Endodermal cell (in vitro differentiated cells): ENCODE measurements around the gene MTREX. TPM values are rescaled to one million over a fixed set of nuclear protein-coding genes. Genes with fewer than 3 reads are reported as not detected.

Experiments
- DNase-seq: peaks from one replicate; pipeline ENCODE4 v3.0.0-alpha.2; 2017
- H3K27ac ChIP-seq: 2 replicates; pipeline ENCODE4 v1.5.1; 2013; ENCODE audit warnings: mild to moderate bottlenecking, low read depth, low read length, moderate library complexity
- H3K27me3 ChIP-seq: 2 replicates; pipeline ENCODE4 v1.6.1; 2013; ENCODE audit warnings: mild to moderate bottlenecking, low read length, moderate library complexity; ENCODE audit not compliant: insufficient read depth, control insufficient read depth, poor library complexity, severe bottlenecking
- H3K36me3 ChIP-seq: 2 replicates; pipeline ENCODE4 v1.7.0; 2013; ENCODE audit warnings: mild to moderate bottlenecking, low read length, moderate library complexity; ENCODE audit not compliant: control insufficient read depth, insufficient read depth
- H3K4me1 ChIP-seq: one replicate; pipeline ENCODE4 v1.7.0; 2013; ENCODE audit warnings: low read length; ENCODE audit not compliant: control insufficient read depth, insufficient read depth
- H3K4me3 ChIP-seq: 2 replicates; pipeline ENCODE4 v1.5.1; 2013; ENCODE audit warnings: mild to moderate bottlenecking, low read length, moderate library complexity
- H3K9ac ChIP-seq: 2 replicates; pipeline ENCODE4 v1.6.1; 2013; ENCODE audit warnings: mild to moderate bottlenecking, low read length, moderate library complexity; ENCODE audit not compliant: poor library complexity, severe bottlenecking; ENCODE audit errors: extremely low read depth
- H3K9me3 ChIP-seq: 2 replicates; pipeline ENCODE4 v1.6.1; 2013; ENCODE audit warnings: mild to moderate bottlenecking, low read length, moderate library complexity; ENCODE audit not compliant: control insufficient read depth
- H3K27ac Mint-ChIP-seq: 2 replicates; pipeline ENCODE4 v1.8.0; 2020; ENCODE audit warnings: mixed read lengths
- H3K27me3 Mint-ChIP-seq: 2 replicates; pipeline ENCODE4 v1.8.0; 2021; ENCODE audit warnings: mild to moderate bottlenecking, mixed read lengths; ENCODE audit not compliant: insufficient read depth
- H3K36me3 Mint-ChIP-seq: 2 replicates; pipeline ENCODE4 v1.8.0; 2020; ENCODE audit warnings: low read depth, mixed read lengths
- H3K4me1 Mint-ChIP-seq: 2 replicates; pipeline ENCODE4 v1.8.0; 2020; ENCODE audit warnings: mixed read lengths
- H3K4me3 Mint-ChIP-seq: 2 replicates; pipeline ENCODE4 v1.8.0; 2020; ENCODE audit warnings: mild to moderate bottlenecking, moderate library complexity, mixed read lengths
- H3K9me3 Mint-ChIP-seq: 2 replicates; pipeline ENCODE4 v1.8.0; 2020; ENCODE audit warnings: mild to moderate bottlenecking, mixed read lengths
- WGBS, 2 experiments: methylation state at CpG; one replicate each; pipeline versions ENCODE4 v1.1.5 to v1.1.7; 2013; ENCODE audit warnings: missing lambda C conversion rate in 2 of 2, mixed read lengths in 1 of 2; ENCODE audit not compliant: insufficient coverage in 1 of 2, insufficient read length in 1 of 2; 5-methylcytosine and 5-hydroxymethylcytosine counted together
- long read RNA-seq, 4 experiments: library from polyadenylated mRNA in 2 of 4; library from RNA in 1 of 4; library from capped mRNA in 1 of 4; stranded (forward) in 3 of 4; unstranded in 1 of 4; transcript quantifications; one replicate each; pipeline ENCODE4 v2.0.0, GENCODE V29; 2020 to 2021; ENCODE audit warnings: inconsistent platforms in 1 of 4
- polyA plus RNA-seq, 2 experiments: library from polyadenylated mRNA; stranded (reverse); fragments of 50-300 nt; gene quantifications; one replicate each; pipeline ENCODE4 v1.2.3, GENCODE V29; 2013
- total RNA-seq, 2 donors: library from RNA; stranded (reverse); fragmentation: NEBNext Ultra II Directional in 1 of 2; extraction: Animal tissue kit (Norgen Biotek cat#: 25700) in 1 of 2; gene quantifications; 2 replicates in 1 of 2; 3 replicates in 1 of 2; pipeline ENCODE4 v1.2.1, GENCODE V29; 2021
- TF ChIP-seq, protein P1 (sequence below): fragments of 200-600 bp; sonication (generic); conservative IDR thresholded peaks from 2 replicates; pipeline ENCODE4 v1.5.0; 2021; ENCODE audit warnings: antibody characterized with exemption, mild to moderate bottlenecking

MTREX gene
- 100 to 1,000 TPM in 1 of 2 donors, 10 to 100 TPM in 1; 91.0 to 106 TPM for total RNA-seq
- polyA plus RNA-seq (2013, experiment 1 of 2): 68.1 TPM
- 55.4 TPM for polyA plus RNA-seq (2013, experiment 2 of 2)
- long read RNA-seq, experiment 1, full-length matches to known transcripts: 5 of 34 reads
- long read RNA-seq, experiment 1, partial matches to known transcripts: 20 of 34 reads
- long read RNA-seq, experiment 1, other reads (novel, unspliced or antisense): 9 of 34 reads
- long read RNA-seq, experiment 2, full-length matches to known transcripts: 113 of 140 reads
- long read RNA-seq, experiment 2, partial matches to known transcripts: 15 of 140 reads
- long read RNA-seq, experiment 2, other reads (novel, unspliced or antisense): 12 of 140 reads
- long read RNA-seq, experiment 3, full-length matches to known transcripts: 298 of 356 reads
- long read RNA-seq, experiment 3, partial matches to known transcripts: 28 of 356 reads
- long read RNA-seq, experiment 3, other reads (novel, unspliced or antisense): 30 of 356 reads
- long read RNA-seq, experiment 4, full-length matches to known transcripts: 24 of 53 reads
- long read RNA-seq, experiment 4, partial matches to known transcripts: 23 of 53 reads
- long read RNA-seq, experiment 4, other reads (novel, unspliced or antisense): 6 of 53 reads

DNA sequence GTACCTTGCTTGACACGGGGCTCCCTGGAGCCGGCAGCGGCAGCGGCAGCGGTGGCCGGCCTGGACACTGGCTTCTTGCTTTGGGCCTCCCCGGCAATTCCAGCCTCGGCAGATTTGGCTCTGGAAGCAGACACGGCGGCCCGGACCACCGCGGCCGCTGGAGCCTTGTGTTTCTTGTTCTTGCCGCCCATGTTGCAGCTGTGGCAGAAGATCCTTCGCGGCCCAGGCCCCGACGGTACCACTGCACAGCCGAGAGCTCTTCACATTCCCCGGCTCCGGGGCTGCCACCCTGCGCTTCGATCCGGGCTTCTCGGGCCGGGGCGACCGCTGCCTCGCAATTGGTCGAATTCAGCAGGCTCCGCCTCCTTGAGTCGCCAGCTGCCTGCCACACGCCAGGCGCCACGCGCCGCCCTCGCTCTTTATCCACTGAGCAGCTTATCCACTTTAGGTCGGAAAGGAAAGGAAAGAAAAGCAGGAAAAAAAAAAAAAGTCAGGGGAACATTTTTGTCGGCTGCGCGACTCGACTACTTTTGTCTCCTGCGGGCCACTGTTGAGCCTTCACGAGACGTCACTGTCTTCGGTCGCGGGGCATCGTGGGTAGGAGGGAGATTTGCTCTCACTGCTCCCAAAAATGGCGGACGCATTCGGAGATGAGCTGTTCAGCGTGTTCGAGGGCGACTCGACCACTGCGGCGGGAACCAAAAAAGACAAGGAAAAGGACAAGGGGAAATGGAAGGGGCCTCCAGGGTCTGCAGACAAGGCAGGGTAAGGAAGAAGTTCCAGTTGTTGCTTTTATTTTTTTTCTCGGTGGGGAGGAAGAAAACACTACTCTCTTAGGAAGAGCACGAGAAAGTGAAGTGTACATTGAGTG, at the start of gene MTREX, which contains the start of gene DHX29:
Gene MTREX, plus strand, starts transcription at position 607 of the 871 bp plus-strand sequence. Its CDS starts 25 bp downstream, at position 632.
Gene DHX29, minus strand, starts transcription at position 312 of the 871 bp plus-strand sequence. Its CDS starts 121 bp downstream, at position 191.
- H3K36me3 ChIP-seq: peaks cover 30% of the 10 kb centered on the region
- no peaks in the 10 kb centered on the region for H3K4me1 ChIP-seq
- Mint-ChIP-seq H3K4me1 (no peaks in the 10 kb centered on the region), H3K27ac (no peak within 1 kb of the TSS), H3K27me3 (no peaks in the 10 kb centered on the region), H3K4me3 (no peak within 1 kb of the TSS), H3K9me3 (peaks cover 5% of the 10 kb centered on the region), H3K36me3 (peaks cover 20% of the 10 kb centered on the region)
- H3K27ac ChIP-seq: peak within 1 kb of the TSS; percentile 98
- peak within 1 kb of the TSS; percentile 94 for H3K4me3 ChIP-seq
- peak; percentile 97 for DNase-seq
- H3K9ac ChIP-seq: peak within 1 kb of the TSS; percentile 97
- H3K27me3 ChIP-seq: no peaks in the 10 kb centered on the region
- 0% methylated on average over 24 to 62 of the region's 62 CpGs for WGBS, 2 experiments
- peaks cover 24% of the 10 kb centered on the region for H3K9me3 ChIP-seq
- TF ChIP-seq, protein P1, sequence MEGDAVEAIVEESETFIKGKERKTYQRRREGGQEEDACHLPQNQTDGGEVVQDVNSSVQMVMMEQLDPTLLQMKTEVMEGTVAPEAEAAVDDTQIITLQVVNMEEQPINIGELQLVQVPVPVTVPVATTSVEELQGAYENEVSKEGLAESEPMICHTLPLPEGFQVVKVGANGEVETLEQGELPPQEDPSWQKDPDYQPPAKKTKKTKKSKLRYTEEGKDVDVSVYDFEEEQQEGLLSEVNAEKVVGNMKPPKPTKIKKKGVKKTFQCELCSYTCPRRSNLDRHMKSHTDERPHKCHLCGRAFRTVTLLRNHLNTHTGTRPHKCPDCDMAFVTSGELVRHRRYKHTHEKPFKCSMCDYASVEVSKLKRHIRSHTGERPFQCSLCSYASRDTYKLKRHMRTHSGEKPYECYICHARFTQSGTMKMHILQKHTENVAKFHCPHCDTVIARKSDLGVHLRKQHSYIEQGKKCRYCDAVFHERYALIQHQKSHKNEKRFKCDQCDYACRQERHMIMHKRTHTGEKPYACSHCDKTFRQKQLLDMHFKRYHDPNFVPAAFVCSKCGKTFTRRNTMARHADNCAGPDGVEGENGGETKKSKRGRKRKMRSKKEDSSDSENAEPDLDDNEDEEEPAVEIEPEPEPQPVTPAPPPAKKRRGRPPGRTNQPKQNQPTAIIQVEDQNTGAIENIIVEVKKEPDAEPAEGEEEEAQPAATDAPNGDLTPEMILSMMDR: no peak

DNA sequence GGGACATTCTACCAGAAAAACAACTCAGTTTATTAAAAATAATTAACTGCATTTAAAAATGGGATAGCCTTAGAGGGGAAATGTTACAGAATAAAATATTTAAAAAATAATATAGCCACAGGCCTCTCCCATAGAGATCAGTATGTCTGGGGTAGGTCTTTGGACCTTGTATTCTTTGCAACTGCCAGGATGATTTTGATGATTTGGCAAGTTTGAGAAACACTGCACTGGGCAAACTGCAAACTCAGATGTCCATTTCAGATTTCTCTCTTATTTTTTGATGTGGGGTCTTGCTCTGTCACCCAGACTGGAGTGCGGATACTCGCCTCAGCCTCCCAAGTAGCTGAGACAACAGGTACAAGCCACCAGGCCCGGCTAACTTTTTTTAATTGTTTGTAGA, 49.5 kb upstream of the MTREX start:
- H3K4me3 Mint-ChIP-seq: no peak overlapping the region
- no peak overlapping the region for H3K27ac ChIP-seq
- peaks cover 25% of the 10 kb centered on the region for H3K36me3 Mint-ChIP-seq
- peaks cover 42% of the 10 kb centered on the region for H3K4me1 Mint-ChIP-seq
- no peak overlapping the region for H3K9ac ChIP-seq
- H3K27ac Mint-ChIP-seq: no peak overlapping the region
- no peak for DNase-seq
- H3K9me3 Mint-ChIP-seq: no peaks in the 10 kb centered on the region
- peaks cover 10% of the 10 kb centered on the region for H3K4me1 ChIP-seq
- no peak overlapping the region for H3K4me3 ChIP-seq
- no peaks in the 10 kb centered on the region for H3K27me3 Mint-ChIP-seq
- H3K36me3 ChIP-seq: peaks cover 69% of the 10 kb centered on the region
- WGBS, 2 experiments: 87 to 94% methylated on average over 3 of the region's 3 CpGs
- H3K9me3 ChIP-seq: no peaks in the 10 kb centered on the region
- H3K27me3 ChIP-seq: no peaks in the 10 kb centered on the region
- TF ChIP-seq, protein P1: no peak

DNA sequence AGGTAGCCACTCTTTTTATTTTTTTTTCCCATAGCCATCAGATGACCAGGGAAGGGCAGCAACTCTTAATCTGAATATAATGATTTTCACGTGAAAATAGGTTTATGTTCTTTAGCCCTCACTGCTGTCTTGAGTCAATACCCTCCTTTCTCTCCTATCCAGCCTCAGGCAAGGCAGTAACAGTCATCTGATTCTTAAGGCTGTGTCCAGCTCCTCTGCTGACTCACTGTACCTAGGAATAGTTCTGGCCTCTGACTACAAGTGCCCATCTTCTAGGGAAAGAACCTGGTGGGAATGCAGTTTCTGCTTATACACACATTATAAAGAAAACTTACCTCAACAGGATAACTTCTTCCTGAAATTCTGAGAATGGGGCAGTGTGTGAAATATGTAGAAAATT, 31.0 kb upstream of the MTREX start:
- WGBS, 2 experiments: 80 to 100% methylated on average over 1 of the region's 1 CpG
- no peak for DNase-seq
- H3K4me3 ChIP-seq: no peak overlapping the region
- Mint-ChIP-seq H3K27ac (peak overlapping the region; percentile 33), H3K9me3 (no peaks in the 10 kb centered on the region), H3K4me1 (peaks cover 7% of the 10 kb centered on the region), H3K27me3 (no peaks in the 10 kb centered on the region), H3K36me3 (peaks cover 50% of the 10 kb centered on the region), H3K4me3 (no peak overlapping the region)
- no peaks in the 10 kb centered on the region for H3K9me3 ChIP-seq
- no peak overlapping the region for H3K9ac ChIP-seq
- no peaks in the 10 kb centered on the region for H3K4me1 ChIP-seq
- H3K27me3 ChIP-seq: no peaks in the 10 kb centered on the region
- H3K27ac ChIP-seq: no peak overlapping the region
- TF ChIP-seq, protein P1: no peak
- peaks cover 63% of the 10 kb centered on the region for H3K36me3 ChIP-seq
